GM12878 (cell line): ENCODE data around the gene C15orf40. TPM values are rescaled to one million over a fixed set of nuclear protein-coding genes. Genes with fewer than 3 reads are reported as not detected.

Source experiments
- ATAC-seq: fragments of 200-7000 bp; cut with Tn5 transposase; 3 replicates; pipeline ENCODE4 v1.9.1; 2020; ENCODE audit warnings: mild to moderate bottlenecking, moderate library complexity
- BruUV-seq: library from RNA; stranded (reverse); fragments of 400-500 nt; replicated peaks from 2 replicates; lab custom pipeline; 2021; lab: Mats Ljungman, UMichigan
- CTCF ChIA-PET: fragments of 300-600 bp; sonication (Branson Sonifier 250); formaldehyde crosslinking; extraction: SDS; loops from one replicate; lab custom pipeline; 2021; ENCODE audit warnings: inconsistent platforms; lab: Yijun Ruan, JAX
- POLR2A ChIA-PET: fragments of 350-600 bp; formaldehyde crosslinking; extraction: SDS; loops from one replicate; lab custom pipeline; 2021; ENCODE audit warnings: inconsistent platforms; lab: Charles Lee
- RAD21 ChIA-PET: fragments of 300-600 bp; sonication (Branson Sonifier 250); formaldehyde crosslinking; loops from one replicate; lab custom pipeline; 2023; ENCODE audit warnings: antibody characterized with exemption; ENCODE audit not compliant: unreplicated experiment; lab: Charles Lee
- SMC1A ChIA-PET: fragments of 300-600 bp; sonication (Branson Sonifier 250); formaldehyde crosslinking; loops from one replicate; lab custom pipeline; 2023; ENCODE audit not compliant: unreplicated experiment, uncharacterized antibody; lab: Charles Lee
- DNase-seq: peaks from one replicate; pipeline ENCODE4 v3.0.0-alpha.2; 2011; ENCODE audit warnings: low read depth, low spot score
- FAIRE-seq: peaks from 3 replicates; lab custom pipeline; 2011; peaks lifted over from hg19 to GRCh38; lab: Jason Lieb, UNC
- H2AFZ ChIP-seq: 2 replicates; pipeline ENCODE4 v1.6.0; 2011; ENCODE audit warnings: low read depth, low read length, control low read depth; ENCODE audit not compliant: control insufficient read depth
- H3K27ac ChIP-seq: 2 replicates; pipeline ENCODE4 v1.5.1; 2011; ENCODE audit warnings: control low read depth; ENCODE audit not compliant: control insufficient read depth, insufficient read depth
- H3K27me3 ChIP-seq, 2 experiments: replicated peaks in 1 of 2; 2 replicates each; pipeline versions ENCODE4 v1.6.0 to v1.6.1; 2011; ENCODE audit warnings: low read length in 1 of 2; ENCODE audit not compliant: control insufficient read depth in 2 of 2, insufficient read depth in 2 of 2
- H3K36me3 ChIP-seq, 2 experiments: 2 replicates each; pipeline ENCODE4 v1.5.1; 2011; ENCODE audit warnings: low read length in 1 of 2; ENCODE audit not compliant: control insufficient read depth in 2 of 2, insufficient read depth in 2 of 2
- H3K4me1 ChIP-seq: 2 replicates; pipeline ENCODE4 v1.6.1; 2011; ENCODE audit warnings: mild to moderate bottlenecking, low read length, moderate library complexity, mixed read lengths; ENCODE audit not compliant: control insufficient read depth, insufficient read depth
- H3K4me2 ChIP-seq: 2 replicates; pipeline ENCODE4 v1.6.0; 2011; ENCODE audit warnings: control low read depth; ENCODE audit not compliant: control insufficient read depth, insufficient read depth
- H3K4me3 ChIP-seq: fragments of 200-600 bp; sonication (generic); 2 replicates; pipeline ENCODE4 v1.5.1; 2016
- H3K79me2 ChIP-seq: 2 replicates; pipeline ENCODE4 v1.6.0; 2011; ENCODE audit warnings: low read length; ENCODE audit not compliant: control insufficient read depth, insufficient read depth
- H3K9ac ChIP-seq: 2 replicates; pipeline ENCODE4 v1.8.0; 2011; ENCODE audit warnings: low read length, control low read depth, mixed read lengths; ENCODE audit not compliant: control insufficient read depth, insufficient read depth
- H3K9me3 ChIP-seq: replicated peaks from 3 replicates; pipeline ENCODE4 v1.5.1; 2011; ENCODE audit warnings: mild to moderate bottlenecking, low read length; ENCODE audit not compliant: control insufficient read depth, insufficient read depth
- H4K20me1 ChIP-seq: 2 replicates; pipeline ENCODE4 v1.6.0; 2011; ENCODE audit not compliant: control insufficient read depth, insufficient read depth
- BCLAF1 ChIP-seq: fragments of 450-650 bp; IDR thresholded peaks from 2 replicates; pipeline ENCODE4 v1.6.1; 2017; ENCODE audit warnings: antibody characterized with exemption, mild to moderate bottlenecking, moderate library complexity
- CUX1 ChIP-seq: IDR thresholded peaks from 2 replicates; pipeline ENCODE4 v1.6.1; 2012; ENCODE audit warnings: improper control_type of control experiment, low read depth, low read length; ENCODE audit not compliant: insufficient replicate concordance
- DPF2 ChIP-seq: fragments of 450-650 bp; IDR thresholded peaks from 2 replicates; pipeline ENCODE4 v1.6.1; 2017; ENCODE audit warnings: mild to moderate bottlenecking
- FOS ChIP-seq: IDR thresholded peaks from 3 replicates; pipeline ENCODE4 v1.6.1; 2011; ENCODE audit warnings: borderline replicate concordance; ENCODE audit not compliant: insufficient read length; ENCODE audit errors: extremely low read depth
- HSF1 ChIP-seq: fragments of 150-350 bp; IDR thresholded peaks from 2 replicates; pipeline ENCODE4 v1.6.1; 2014; ENCODE audit warnings: mild to moderate bottlenecking, low read depth, low read length
- IKZF2 ChIP-seq, 2 experiments: fragments of 450-650 bp; IDR thresholded peaks; 2 replicates each; pipeline ENCODE4 v1.6.1; 2017; ENCODE audit warnings: mild to moderate bottlenecking in 2 of 2, moderate library complexity in 2 of 2
- IRF4 ChIP-seq: IDR thresholded peaks from 2 replicates; pipeline ENCODE4 v1.6.1; 2011; ENCODE audit warnings: low read depth, low read length
- JUND ChIP-seq: IDR thresholded peaks from 2 replicates; pipeline ENCODE4 v1.6.1; 2012; ENCODE audit warnings: low read depth, mild to moderate bottlenecking, low read length, improper control_type of control experiment, moderate library complexity
- NR2F1 ChIP-seq: fragments of 450-650 bp; conservative IDR thresholded peaks from 2 replicates; pipeline ENCODE4 v1.6.1; 2017; ENCODE audit warnings: mild to moderate bottlenecking
- RAD51 ChIP-seq: fragments of 450-650 bp; IDR thresholded peaks from 2 replicates; pipeline ENCODE4 v1.6.1; 2016; ENCODE audit warnings: moderate library complexity, mild to moderate bottlenecking, inconsistent platforms
- SMAD5 ChIP-seq: IDR thresholded peaks from 2 replicates; pipeline ENCODE4 v1.6.1; 2016; ENCODE audit warnings: antibody characterized with exemption, low read depth
- WRNIP1 ChIP-seq: IDR thresholded peaks from 2 replicates; pipeline ENCODE4 v1.6.1; 2011; ENCODE audit warnings: low read depth, low read length, improper control_type of control experiment, borderline replicate concordance
- ZBTB33 ChIP-seq: fragments of 450-650 bp; IDR thresholded peaks from 2 replicates; pipeline ENCODE4 v1.6.1; 2017; ENCODE audit warnings: mild to moderate bottlenecking
- ZNF274 ChIP-seq: IDR thresholded peaks from one replicate; pipeline ENCODE4 v1.8.0; 2011; ENCODE audit not compliant: insufficient read length, insufficient read depth
- WGBS: methylation state at CpG from one replicate; pipeline ENCODE4 v1.1.6; 2016; ENCODE audit warnings: low lambda C conversion rate; ENCODE audit not compliant: insufficient replicate concordance, insufficient coverage; ENCODE audit errors: missing lambda C conversion rate; 5-methylcytosine and 5-hydroxymethylcytosine counted together
- in situ Hi-C: fragments of 300-500 bp; cut with MboI; formaldehyde crosslinking; loops from 9 replicates; pipeline ENCODE4 v1.14.3; 2018; ENCODE audit warnings: mixed read lengths
- intact Hi-C: fragments of 100-400 bp; cut with micrococcal nuclease; formaldehyde crosslinking; loops from one replicate; pipeline ENCODE4 v1.14.2; 2022; ENCODE audit not compliant: unreplicated experiment
- polyA plus RNA-seq, 11 experiments: library from polyadenylated mRNA; depleted of rRNA in 4 of 11; unstranded in 6 of 11; stranded (reverse) in 5 of 11; fragments of >200 nt; fragmentation: Nextera tagmentation in 4 of 11; fragmentation: Illumina TruSeq in 1 of 11; extraction: Ambion mirVana in 4 of 11; extraction: Trizol in 1 of 11; gene quantifications; 1 replicate in 1 of 11; 2 replicates in 10 of 11; pipeline versions ENCODE4 v1.2.1 to v1.2.3, GENCODE V29; 2011 to 2016; ENCODE audit warnings: inconsistent platforms in 2 of 11, missing spikeins in 2 of 11, low read depth in 1 of 11
- total RNA-seq, 4 experiments: library from RNA; depleted of rRNA in 3 of 4; stranded (reverse); fragments of >200 nt in 3 of 4; fragmentation: Illumina TruSeq in 1 of 4; extraction: Trizol in 1 of 4; gene quantifications; 2 replicates each; pipeline versions ENCODE4 v1.2.1 to v1.2.3, GENCODE V29; 2013 to 2021

C15orf40 gene
- total and polyA plus RNA-seq, 10 of the 15 experiments (the other 5 are each of a cell fraction or from before 2014, with no cell fraction given) = 21.3 to 70.0 (median 31.8) TPM

DNA sequence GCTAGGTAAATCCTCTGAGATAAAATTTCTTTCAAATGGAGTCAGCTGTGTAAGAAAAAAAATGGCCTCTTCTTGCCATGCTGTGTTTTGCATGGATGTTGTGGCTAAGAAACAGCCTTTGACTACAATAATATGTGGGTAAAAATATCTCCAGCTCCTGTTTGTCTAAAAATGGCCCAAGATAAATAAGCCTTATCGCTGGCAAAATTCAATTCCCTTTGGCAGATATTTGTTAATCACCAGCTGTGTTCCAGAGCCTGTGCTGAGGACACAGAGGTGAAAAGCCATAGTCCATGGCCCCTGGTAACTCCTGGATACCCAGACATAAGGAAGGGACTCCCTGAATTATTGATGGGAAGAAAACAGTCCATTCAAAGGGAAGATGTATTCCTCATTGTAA, 40.7 kb downstream of the C15orf40 start:
- no TSS peak for BruUV-seq
- WGBS = 90% methylated on average over 1 of the region's 1 CpG
- H3K27me3 ChIP-seq = peaks cover 0 to 2% of the 10 kb centered on the region in 2 experiments; a peak in 1 of 4 replicates
- ATAC-seq (no peak), FAIRE-seq (no peak), DNase-seq (no peak)
- no peaks in the 10 kb centered on the region for H3K79me2 ChIP-seq
- no peak overlapping the region for H2AFZ ChIP-seq
- ChIA-PET CTCF (interaction anchor here (0.6 kb wide), 1 partner anchor 45 kb away, joined by 3 read pairs; no protein-coding TSS in a partner anchor), SMC1A (interaction anchor here (1.4 kb wide), 2 partner anchors 10 to 33 kb away, joined by 3 to 4 read pairs; no protein-coding TSS in a partner anchor), RAD21 (no interaction called here), POLR2A (no interaction called here)
- intact Hi-C loops = no loop called here
- no peak overlapping the region for H3K4me2 ChIP-seq
- H3K27ac ChIP-seq = no peak overlapping the region
- no peaks in the 10 kb centered on the region; the same call in 1 of the 2 replicates for H4K20me1 ChIP-seq
- H3K36me3 ChIP-seq = no peaks in the 10 kb centered on the region
- H3K4me1 ChIP-seq = peaks cover 13% of the 10 kb centered on the region
- no peak overlapping the region for H3K9ac ChIP-seq
- H3K4me3 ChIP-seq = no peak overlapping the region
- in situ Hi-C loops = no loop called here
- no peaks in the 10 kb centered on the region for H3K9me3 ChIP-seq
- TF ChIP-seq SMAD5 (no peak), IKZF2 (IDR thresholded peaks at IDR 0.05) (no peak), BCLAF1 (no peak), IRF4 (no peak), JUND (no peak), NR2F1 (no peak), ZNF274 (no peak), WRNIP1 (no peak), RAD51 (no peak), FOS (no peak), ZBTB33 (no peak), DPF2 (no peak), HSF1 (no peak), CUX1 (no peak)
